ENCODE measurements around the gene STAM2.

- no peak for TF ChIP-seq CTCF (conservative IDR thresholded peaks at IDR 0.05)
- no peak for TF ChIP-seq EZH2 (IDR thresholded peaks at IDR 0.05; ENCODE audit: low read depth)
These were observed 989 bp downstream of the STAM2 start for GRCh38 chr2:152174574-152174973.
